Stimulated activated CD4-positive, alpha-beta T cell treated with anti-CD3 and anti-CD28 coated beads, Interleukin-1b, Interleukin-23, amount 100 ng/mL, for 4 hours (primary cell): ENCODE results near the gene STAT3.
"Not testable (repeated sequence)": the region's sequence is repeated elsewhere in the genome, so short reads cannot be mapped to it uniquely, and the experiment has no call there.

Experiments used
- DNase-seq, 2 donors: peaks; one replicate each; pipeline ENCODE4 v3.0.0-alpha.2; 2020; ENCODE audit warnings: low read depth in 2 of 2

The STAT3 gene

GRCh38 chr17:42386777-42387657 is 1.2 kb downstream of the STAT3 start:
- DNase-seq: peak in 1 of 2 donors; percentile 8

GRCh38 chr17:42381898-42382297 is 6.3 kb downstream of the STAT3 start:
- no peak for DNase-seq

DNA sequence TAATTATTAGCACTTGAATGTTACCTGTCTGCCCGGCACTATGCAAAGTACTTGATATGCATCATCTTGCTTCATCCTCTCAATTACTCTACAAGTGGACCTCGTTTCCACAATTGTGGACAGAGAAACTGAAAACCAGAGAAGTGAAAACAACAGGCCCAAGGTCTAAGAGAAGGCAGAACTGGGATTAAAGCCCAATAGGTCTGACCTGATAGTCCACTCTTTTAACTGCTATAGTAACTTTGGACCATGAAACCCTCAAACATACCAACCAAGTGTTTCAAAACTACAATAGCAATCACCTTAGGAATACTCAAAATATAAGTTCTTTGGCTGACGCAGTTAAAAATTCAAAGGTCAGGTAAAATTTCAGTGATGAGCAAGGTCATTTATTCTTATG is 7.3 kb downstream of the STAT3 start:
- DNase-seq: no peak

DNA sequence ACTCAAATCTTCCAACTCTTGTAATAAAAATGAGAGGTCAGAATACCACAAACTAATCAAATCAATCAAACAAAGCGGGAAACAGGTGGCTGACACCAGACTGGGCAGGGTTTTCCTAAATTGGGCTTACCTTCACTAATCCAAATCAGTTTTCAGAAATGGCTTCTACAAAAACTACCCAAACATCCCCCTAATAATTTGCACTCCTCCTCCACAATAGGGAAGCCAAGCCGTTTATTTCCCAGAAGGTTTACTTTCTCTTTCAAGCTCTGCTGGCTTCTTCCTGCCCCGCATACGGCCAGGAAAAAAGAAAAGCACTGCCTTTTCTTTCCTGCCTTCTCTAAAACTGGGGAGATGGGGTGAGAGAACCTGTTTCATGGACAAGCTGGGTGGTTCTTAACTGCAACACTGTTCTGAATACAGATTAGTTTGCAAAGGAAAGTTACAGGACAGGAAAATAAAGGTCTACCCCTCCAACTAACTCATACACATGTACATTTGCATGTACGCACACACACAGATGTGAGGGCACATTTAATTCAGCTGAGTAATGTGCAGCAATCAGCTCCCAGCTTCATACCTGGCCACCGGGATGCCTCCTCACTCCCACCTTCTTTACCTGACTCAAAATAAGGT is 9.2 kb downstream of the STAT3 start:
- no peak for DNase-seq

- no peak for DNase-seq
Measured at GRCh38 chr17:42378359-42378958, 9.8 kb downstream of the STAT3 start.

GRCh38 chr17:42373896-42374295 is 14.3 kb downstream of the STAT3 start:
- no peak for DNase-seq

DNA sequence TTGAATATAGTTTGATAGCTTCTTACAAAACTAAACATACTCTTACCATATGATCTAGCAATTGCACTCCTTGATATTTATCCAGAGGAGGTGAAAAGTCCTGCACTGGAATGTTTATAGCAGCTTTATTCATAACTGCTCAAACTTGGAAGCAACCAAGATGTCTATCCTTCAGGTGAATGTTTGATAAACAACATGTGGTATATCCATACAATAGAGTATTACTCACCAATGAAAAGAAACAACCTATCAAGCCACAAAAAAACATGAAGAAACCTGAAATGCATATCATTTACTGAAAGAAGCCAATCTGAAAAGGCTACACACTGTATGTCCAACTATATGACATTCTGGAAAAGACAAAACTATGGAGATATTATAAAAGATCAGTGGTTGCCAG is 16.1 kb downstream of the STAT3 start:
- no peak for DNase-seq

DNA sequence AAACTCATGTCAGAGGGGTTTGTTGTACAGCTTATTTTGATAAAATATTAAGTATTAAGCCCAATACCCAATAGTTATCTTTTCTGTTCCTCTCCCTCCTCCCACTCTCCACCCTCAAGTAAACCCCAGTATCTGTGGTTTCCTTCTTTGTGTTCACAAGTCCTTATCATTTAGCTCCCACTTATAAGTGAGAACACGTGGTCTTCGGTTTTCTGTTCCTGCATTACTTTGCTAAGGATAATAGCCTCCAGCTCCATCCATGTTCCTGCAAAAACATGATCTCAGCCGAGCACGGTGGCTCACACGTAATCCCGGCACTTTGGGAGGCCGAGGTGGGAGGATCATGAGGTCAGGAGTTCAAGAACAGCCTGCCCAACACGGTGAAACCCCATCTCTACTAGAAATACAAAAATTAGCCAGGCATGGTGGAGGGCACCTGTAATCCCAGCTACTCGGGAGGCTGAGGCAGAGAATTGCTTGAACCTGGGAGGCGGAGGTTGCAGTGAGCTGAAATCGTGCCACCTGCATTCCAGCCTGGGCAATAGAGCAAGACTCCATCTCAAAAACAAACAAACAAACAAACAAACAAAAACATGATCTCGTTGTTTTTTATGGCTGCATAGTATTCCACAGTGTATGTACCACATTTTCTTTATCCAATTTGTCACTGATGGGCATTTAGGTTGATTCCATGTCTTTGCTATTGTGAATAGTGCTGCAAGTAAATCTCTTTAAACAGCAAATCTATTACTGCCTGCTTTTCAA is 19.3 kb downstream of the STAT3 start:
- not testable (repeated sequence) for DNase-seq

DNA sequence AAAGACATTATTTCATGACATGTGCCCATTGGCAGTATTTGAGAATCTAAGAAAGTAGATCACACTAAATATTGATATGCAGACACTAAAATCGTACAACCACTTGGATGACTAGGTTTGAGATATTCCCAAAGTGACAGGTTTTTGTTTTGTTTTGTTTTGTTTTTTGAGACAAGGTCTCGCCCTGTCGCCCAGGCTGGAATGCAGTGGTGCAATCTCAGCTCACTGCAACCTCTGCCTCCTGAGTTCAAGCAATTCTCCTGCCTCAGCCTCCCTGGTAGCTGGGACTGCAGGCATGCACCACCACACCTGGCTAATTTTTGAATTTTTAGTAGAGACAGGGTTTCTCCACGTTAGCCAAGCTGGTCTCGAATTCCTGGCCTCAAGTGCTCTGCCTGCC is 19.9 kb downstream of the STAT3 start:
- DNase-seq: not testable (repeated sequence)

- not testable (repeated sequence) for DNase-seq
Measured at GRCh38 chr17:42366176-42367023, 21.8 kb downstream of the STAT3 start.

DNA sequence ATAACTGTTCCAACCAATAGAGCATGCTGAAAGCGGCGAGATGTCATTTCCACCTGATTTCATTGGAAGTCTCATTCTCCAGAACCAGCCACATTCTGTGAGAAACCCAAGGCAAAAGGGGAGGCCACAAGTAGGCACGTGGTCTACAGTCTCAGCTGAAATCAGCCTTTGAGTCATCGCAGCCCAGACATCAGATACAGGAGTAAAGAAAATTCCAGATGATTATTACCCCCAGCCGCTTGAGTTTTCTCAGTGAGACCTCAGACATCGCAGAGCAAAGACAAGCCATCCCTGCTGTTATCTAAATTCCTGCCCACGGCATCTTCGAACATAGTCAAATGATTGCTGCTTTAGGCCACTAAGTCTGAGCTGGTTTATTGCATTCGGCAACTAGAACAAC is 23.1 kb downstream of the STAT3 start:
- DNase-seq: peak in 1 of 2 donors; percentile 8

DNA sequence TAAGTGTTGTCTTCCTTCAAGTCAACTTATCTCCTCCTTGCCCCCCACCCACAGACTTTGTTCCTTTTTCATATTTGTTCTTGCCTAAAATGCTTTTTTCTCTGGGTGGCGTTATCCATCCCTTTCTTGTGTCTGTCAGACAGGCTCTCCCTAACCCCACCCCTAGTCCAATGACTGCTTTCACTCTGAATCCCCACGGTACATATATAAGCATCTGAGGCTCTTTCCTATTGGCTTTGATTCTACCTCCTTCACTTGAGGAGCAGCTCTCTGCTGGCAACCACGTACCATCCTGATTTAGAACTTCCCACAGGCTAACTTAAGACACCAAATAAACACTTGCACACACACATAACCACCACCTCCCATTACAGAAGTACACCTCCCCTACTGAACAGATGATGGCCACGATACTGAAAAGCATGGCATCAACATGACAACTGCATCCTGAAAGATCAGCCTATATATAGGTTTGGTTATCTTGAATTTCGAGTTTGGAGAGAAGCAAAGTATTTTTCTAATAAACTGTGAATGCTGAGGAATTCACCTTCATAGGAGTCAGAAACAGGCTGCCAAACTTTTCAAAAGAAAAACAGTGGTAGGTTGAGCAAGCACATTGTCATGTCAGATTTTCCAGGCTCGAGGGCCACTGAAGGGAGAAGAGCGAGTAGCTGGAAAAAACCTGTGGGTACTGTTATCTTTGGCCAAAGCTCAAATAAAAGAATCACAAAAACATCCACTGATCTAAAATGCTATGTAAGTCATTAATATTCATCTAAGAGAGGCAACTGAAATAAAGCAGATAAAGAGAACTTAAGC is 24.3 kb downstream of the STAT3 start:
- DNase-seq: peak in 1 of 2 donors; percentile 10

- DNase-seq: no peak
Measured at GRCh38 chr17:42363231-42363630, 25.0 kb downstream of the STAT3 start.

DNA sequence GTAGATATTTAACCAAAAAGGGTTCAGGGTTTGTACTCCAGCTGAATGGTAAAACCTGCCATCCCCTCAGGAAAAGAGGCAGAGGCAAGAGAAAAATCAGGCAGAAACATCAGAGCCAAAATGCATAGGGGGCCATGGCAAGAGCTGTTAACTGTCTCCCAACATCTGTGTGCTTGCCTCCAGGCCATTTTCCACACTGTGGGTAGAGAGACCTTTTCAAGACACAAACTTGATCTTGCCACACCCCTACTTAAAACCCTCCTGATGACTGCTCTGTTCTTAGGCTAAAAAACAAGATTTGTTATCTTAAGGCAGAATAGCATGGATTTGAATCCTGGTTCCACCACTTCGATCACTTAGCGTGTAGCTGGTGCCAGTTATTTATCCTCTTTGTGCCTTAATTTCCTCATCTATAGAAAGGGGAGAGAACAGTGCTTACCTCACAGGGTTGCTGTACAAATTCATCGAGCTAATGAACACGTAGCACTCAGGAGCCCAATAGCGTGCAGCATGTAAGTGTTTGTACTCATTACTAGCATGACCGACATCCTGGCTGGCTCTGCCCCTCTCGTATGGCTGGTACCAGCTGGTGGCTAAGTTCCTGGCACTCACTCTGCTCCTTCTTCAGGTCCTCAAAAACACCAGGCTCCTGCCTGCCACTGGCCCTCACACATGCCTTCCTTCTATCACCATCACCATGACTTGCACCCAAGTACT is 25.8 kb downstream of the STAT3 start:
- DNase-seq: no peak

DNA sequence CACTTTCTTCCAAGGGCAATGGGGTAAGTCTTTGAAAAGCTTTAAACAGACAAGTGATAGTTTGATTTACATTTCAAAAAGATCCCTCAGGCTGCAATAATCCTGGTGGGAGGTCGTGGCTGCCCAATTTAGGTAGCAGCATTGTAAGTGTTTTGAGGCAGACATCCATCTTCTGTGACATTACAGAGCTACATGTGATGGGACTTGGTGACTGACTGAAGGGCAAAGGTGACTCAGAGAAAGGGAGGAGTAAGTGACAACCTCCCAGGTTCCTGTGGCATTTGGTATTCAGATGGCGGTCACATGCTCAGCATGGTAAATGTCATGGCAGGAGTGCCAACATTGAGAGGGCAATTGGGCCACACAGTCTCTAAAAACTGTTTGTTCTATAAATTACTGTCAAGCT is 26.5 kb downstream of the STAT3 start:
- peak in 1 of 2 donors; percentile 46 for DNase-seq

DNA sequence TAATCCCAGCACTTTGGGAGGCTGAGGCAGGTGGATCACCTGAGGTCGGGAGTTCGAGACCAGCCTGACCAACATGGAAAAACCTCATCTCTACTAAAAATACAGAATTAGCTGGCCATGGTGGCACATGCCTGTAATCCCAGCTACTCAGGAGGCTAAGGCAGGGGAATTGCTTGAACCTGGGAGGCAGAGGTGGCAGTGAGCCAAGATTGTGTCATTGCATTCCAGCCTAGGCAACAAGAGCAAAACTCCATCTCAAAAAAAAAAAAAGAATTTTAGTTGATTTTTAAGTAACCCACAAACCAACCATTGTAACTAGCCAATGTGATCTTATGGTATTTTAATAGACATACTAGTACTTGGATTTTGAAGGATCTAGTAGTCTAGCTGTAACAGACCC is 27.9 kb downstream of the STAT3 start:
- DNase-seq: not testable (repeated sequence)

GRCh38 chr17:42359133-42359532 is 29.1 kb downstream of the STAT3 start:
- DNase-seq: no peak

DNA sequence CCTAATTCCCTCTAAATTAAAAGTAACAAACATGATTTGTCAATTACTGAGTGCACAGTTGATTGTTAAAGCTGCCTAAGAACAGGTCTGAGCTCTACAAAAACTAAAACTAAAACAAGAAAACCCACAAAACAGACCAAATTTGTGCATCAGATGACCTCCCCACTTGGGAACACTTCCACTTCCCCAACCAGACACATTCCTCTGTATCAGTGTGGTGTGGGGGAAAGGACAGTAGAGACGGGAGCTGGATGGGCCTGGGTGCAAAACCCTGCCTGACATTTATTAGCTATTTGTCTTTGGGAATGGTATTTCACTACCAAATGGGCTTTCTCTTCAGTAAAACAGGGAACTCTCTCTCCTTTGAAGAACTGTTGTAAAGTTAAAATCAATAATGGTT is 29.8 kb downstream of the STAT3 start:
- DNase-seq: no peak
